Dendritic cell treated with granulocyte-macrophage colony-stimulating factor and Interleukin-4, amounts not matched to agents 40 ng/mL and 50 ng/mL, for 4 days (primary cell): ENCODE results near the gene GOLGA6L10.
"Not testable (repeated sequence)": the region's sequence is repeated elsewhere in the genome, so short reads cannot be mapped to it uniquely, and the experiment has no call there.

Experiments
- H3K27ac Mint-ChIP-seq: one replicate; pipeline ENCODE4 v1.8.0; 2022; ENCODE audit warnings: mild to moderate bottlenecking, mixed read lengths
- H3K27me3 Mint-ChIP-seq: one replicate; pipeline ENCODE4 v1.8.0; 2022; ENCODE audit warnings: mild to moderate bottlenecking, mixed read lengths
- H3K36me3 Mint-ChIP-seq: one replicate; pipeline ENCODE4 v1.8.0; 2022; ENCODE audit warnings: low read depth, mixed read lengths
- H3K4me1 Mint-ChIP-seq: one replicate; pipeline ENCODE4 v1.8.0; 2022; ENCODE audit warnings: low read depth, mixed read lengths
- H3K4me3 Mint-ChIP-seq: one replicate; pipeline ENCODE4 v1.8.0; 2022; ENCODE audit warnings: mild to moderate bottlenecking, moderate library complexity, mixed read lengths
- H3K9me3 Mint-ChIP-seq: one replicate; pipeline ENCODE4 v1.8.0; 2022; ENCODE audit warnings: mixed read lengths
- intact Hi-C: fragments of 100-400 bp; cut with micrococcal nuclease; formaldehyde crosslinking; loops from one replicate; pipeline ENCODE4 v1.15.0; 2022

The GOLGA6L10 gene

GRCh38 chr15:82317091-82317489, 32.2 kb downstream of the GOLGA6L10 start:
- intact Hi-C loops, result no loop called here
- no peaks in the 10 kb centered on the region for H3K36me3 Mint-ChIP-seq

GRCh38 chr15:82316247-82317090, 32.8 kb downstream of the GOLGA6L10 start:
- intact Hi-C loops, H3K27ac Mint-ChIP-seq, H3K27me3 Mint-ChIP-seq, H3K4me3 Mint-ChIP-seq, H3K36me3 Mint-ChIP-seq, H3K9me3 Mint-ChIP-seq, H3K4me1 Mint-ChIP-seq: not testable (repeated sequence)

More at GRCh38 chr15:82317091-82317489, 32.2 kb downstream of the GOLGA6L10 start:
- Mint-ChIP-seq H3K27ac (no peak overlapping the region), H3K4me3 (no peak overlapping the region), H3K9me3 (no peaks in the 10 kb centered on the region), H3K4me1 (no peaks in the 10 kb centered on the region), H3K27me3 (no peaks in the 10 kb centered on the region)

GRCh38 chr15:82315519-82316246, 33.6 kb downstream of the GOLGA6L10 start:
- H3K27ac Mint-ChIP-seq, result no peak overlapping the region
- no peaks in the 10 kb centered on the region for H3K36me3 Mint-ChIP-seq
- intact Hi-C loops, result no loop called here
- H3K4me1 Mint-ChIP-seq, result no peaks in the 10 kb centered on the region
- peaks cover 4% of the 10 kb centered on the region for H3K9me3 Mint-ChIP-seq
- H3K4me3 Mint-ChIP-seq, result no peak overlapping the region
- H3K27me3 Mint-ChIP-seq, result no peaks in the 10 kb centered on the region

- intact Hi-C loops, result no loop called here
- Mint-ChIP-seq H3K27me3 (peaks cover 3% of the 10 kb centered on the region), H3K4me1 (no peaks in the 10 kb centered on the region), H3K4me3 (no peak overlapping the region), H3K9me3 (peaks cover 9% of the 10 kb centered on the region), H3K27ac (no peak overlapping the region), H3K36me3 (no peaks in the 10 kb centered on the region)
Observed at GRCh38 chr15:82314769-82315518, 34.3 kb downstream of the GOLGA6L10 start.

GRCh38 chr15:82313951-82314768, 35.1 kb downstream of the GOLGA6L10 start:
- H3K9me3 Mint-ChIP-seq, intact Hi-C loops, H3K36me3 Mint-ChIP-seq, H3K27me3 Mint-ChIP-seq, H3K4me1 Mint-ChIP-seq, H3K27ac Mint-ChIP-seq, H3K4me3 Mint-ChIP-seq: not testable (repeated sequence)

- Mint-ChIP-seq H3K27ac (no peak overlapping the region), H3K36me3 (no peaks in the 10 kb centered on the region), H3K27me3 (peaks cover 3% of the 10 kb centered on the region), H3K4me1 (no peaks in the 10 kb centered on the region), H3K9me3 (peaks cover 9% of the 10 kb centered on the region), H3K4me3 (no peak overlapping the region)
- intact Hi-C loops, result no loop called here
Observed at GRCh38 chr15:82313446-82313845, 35.8 kb downstream of the GOLGA6L10 start.

GRCh38 chr15:82312586-82313349, 36.5 kb downstream of the GOLGA6L10 start:
- Mint-ChIP-seq H3K4me3 (no peak overlapping the region), H3K4me1 (no peaks in the 10 kb centered on the region), H3K27me3 (peaks cover 3% of the 10 kb centered on the region), H3K27ac (no peak overlapping the region), H3K36me3 (no peaks in the 10 kb centered on the region), H3K9me3 (peaks cover 9% of the 10 kb centered on the region)
- intact Hi-C loops, result no loop called here

- H3K4me1 Mint-ChIP-seq, H3K36me3 Mint-ChIP-seq, H3K27ac Mint-ChIP-seq, H3K9me3 Mint-ChIP-seq, H3K4me3 Mint-ChIP-seq, intact Hi-C loops, H3K27me3 Mint-ChIP-seq: not testable (repeated sequence)
Observed at GRCh38 chr15:82311321-82311720, 38.0 kb downstream of the GOLGA6L10 start.

GRCh38 chr15:82309802-82310201, 39.5 kb downstream of the GOLGA6L10 start:
- H3K4me3 Mint-ChIP-seq, result no peak overlapping the region
- H3K27ac Mint-ChIP-seq, result no peak overlapping the region
- no peaks in the 10 kb centered on the region for H3K4me1 Mint-ChIP-seq
- H3K27me3 Mint-ChIP-seq, result peaks cover 3% of the 10 kb centered on the region
- H3K9me3 Mint-ChIP-seq, result peaks cover 9% of the 10 kb centered on the region
- H3K36me3 Mint-ChIP-seq, result no peaks in the 10 kb centered on the region
- intact Hi-C loops, result no loop called here

- peaks cover 3% of the 10 kb centered on the region for H3K27me3 Mint-ChIP-seq
- intact Hi-C loops, result no loop called here
- peaks cover 9% of the 10 kb centered on the region for H3K9me3 Mint-ChIP-seq
- no peak overlapping the region for H3K4me3 Mint-ChIP-seq
- H3K4me1 Mint-ChIP-seq, result no peaks in the 10 kb centered on the region
- no peaks in the 10 kb centered on the region for H3K36me3 Mint-ChIP-seq
- no peak overlapping the region for H3K27ac Mint-ChIP-seq
Observed at GRCh38 chr15:82307714-82308081, 41.6 kb downstream of the GOLGA6L10 start.

- Mint-ChIP-seq H3K27ac (no peak overlapping the region), H3K4me3 (no peak overlapping the region), H3K27me3 (peaks cover 3% of the 10 kb centered on the region), H3K4me1 (no peaks in the 10 kb centered on the region), H3K36me3 (no peaks in the 10 kb centered on the region), H3K9me3 (peaks cover 9% of the 10 kb centered on the region)
- intact Hi-C loops, result no loop called here
Observed at GRCh38 chr15:82306791-82307713, 42.2 kb downstream of the GOLGA6L10 start.

GRCh38 chr15:82305621-82306048, 43.6 kb downstream of the GOLGA6L10 start:
- H3K27me3 Mint-ChIP-seq, result peaks cover 3% of the 10 kb centered on the region
- H3K27ac Mint-ChIP-seq, result no peak overlapping the region
- H3K36me3 Mint-ChIP-seq, result no peaks in the 10 kb centered on the region
- H3K4me3 Mint-ChIP-seq, result no peak overlapping the region
- H3K9me3 Mint-ChIP-seq, result peaks cover 4% of the 10 kb centered on the region
- intact Hi-C loops, result no loop called here
- no peaks in the 10 kb centered on the region for H3K4me1 Mint-ChIP-seq
